ENCODE data around the gene HS6ST1. TPM values are rescaled to one million over a fixed set of nuclear protein-coding genes. Genes with fewer than 3 reads are reported as not detected.
"Not testable (repeated sequence)": the region's sequence is repeated elsewhere in the genome, so short reads cannot be mapped to it uniquely, and the experiment has no call there.

The HS6ST1 gene
- total RNA-seq, 1 donor from 2014 or later = 33.1 TPM

GRCh38 chr2:128270672-128271596 lies 47.7 kb downstream of the HS6ST1 start:
- no peaks in the 10 kb centered on the region for H3K27me3 Mint-ChIP-seq (ENCODE audit: low read depth)
- peaks cover 16% of the 10 kb centered on the region for H3K36me3 Mint-ChIP-seq (ENCODE audit: low read depth)
- H3K27ac Mint-ChIP-seq (ENCODE audit: unreplicated experiment) = no peak overlapping the region
- H3K4me3 Mint-ChIP-seq (ENCODE audit: unreplicated experiment) = no peak overlapping the region
- peak; percentile 81 for DNase-seq (ENCODE audit: low spot score)
- TF ChIP-seq CTCF (IDR thresholded peaks at IDR 0.05) = no peak
- H3K9me3 Mint-ChIP-seq (ENCODE audit: low read depth) = peaks cover 11% of the 10 kb centered on the region
- no peaks in the 10 kb centered on the region for H3K4me1 Mint-ChIP-seq (ENCODE audit: low read depth)

GRCh38 chr2:128269990-128270671 lies 48.5 kb downstream of the HS6ST1 start:
- H3K27ac Mint-ChIP-seq (ENCODE audit: unreplicated experiment) = no peak overlapping the region
- no peak overlapping the region for H3K4me3 Mint-ChIP-seq (ENCODE audit: unreplicated experiment)
- peaks cover 10% of the 10 kb centered on the region for H3K36me3 Mint-ChIP-seq (ENCODE audit: low read depth)
- no peaks in the 10 kb centered on the region for H3K4me1 Mint-ChIP-seq (ENCODE audit: low read depth)
- peak; percentile 77 for DNase-seq (ENCODE audit: low spot score)
- H3K9me3 Mint-ChIP-seq (ENCODE audit: low read depth) = peaks cover 10% of the 10 kb centered on the region
- H3K27me3 Mint-ChIP-seq (ENCODE audit: low read depth) = no peaks in the 10 kb centered on the region
- no peak for TF ChIP-seq CTCF (IDR thresholded peaks at IDR 0.05)

GRCh38 chr2:128269063-128269989 lies 49.3 kb downstream of the HS6ST1 start:
- H3K9me3 Mint-ChIP-seq (ENCODE audit: low read depth) = peaks cover 5% of the 10 kb centered on the region
- H3K27me3 Mint-ChIP-seq (ENCODE audit: low read depth) = no peaks in the 10 kb centered on the region
- no peak overlapping the region for H3K4me3 Mint-ChIP-seq (ENCODE audit: unreplicated experiment)
- peaks cover 5% of the 10 kb centered on the region for H3K36me3 Mint-ChIP-seq (ENCODE audit: low read depth)
- TF ChIP-seq CTCF (IDR thresholded peaks at IDR 0.05) = no peak
- DNase-seq (ENCODE audit: low spot score) = peak; percentile 90
- peak overlapping the region; percentile 32 for H3K27ac Mint-ChIP-seq (ENCODE audit: unreplicated experiment)
- H3K4me1 Mint-ChIP-seq (ENCODE audit: low read depth) = no peaks in the 10 kb centered on the region

GRCh38 chr2:128268611-128269010 lies 50.1 kb downstream of the HS6ST1 start:
- H3K36me3 Mint-ChIP-seq (ENCODE audit: low read depth); H3K9me3 Mint-ChIP-seq (ENCODE audit: low read depth); DNase-seq (ENCODE audit: low spot score); H3K4me3 Mint-ChIP-seq (ENCODE audit: unreplicated experiment); H3K4me1 Mint-ChIP-seq (ENCODE audit: low read depth); H3K27me3 Mint-ChIP-seq (ENCODE audit: low read depth): not testable (repeated sequence)
- H3K27ac Mint-ChIP-seq (ENCODE audit: unreplicated experiment) = peak overlapping the region; percentile 32

GRCh38 chr2:128268145-128268544 lies 50.5 kb downstream of the HS6ST1 start:
- not testable (repeated sequence) for DNase-seq (ENCODE audit: low spot score); H3K4me1 Mint-ChIP-seq (ENCODE audit: low read depth); H3K4me3 Mint-ChIP-seq (ENCODE audit: unreplicated experiment); H3K9me3 Mint-ChIP-seq (ENCODE audit: low read depth); H3K27ac Mint-ChIP-seq (ENCODE audit: unreplicated experiment); H3K36me3 Mint-ChIP-seq (ENCODE audit: low read depth); H3K27me3 Mint-ChIP-seq (ENCODE audit: low read depth)

GRCh38 chr2:128267649-128268048 lies 51.0 kb downstream of the HS6ST1 start:
- H3K27me3 Mint-ChIP-seq (ENCODE audit: low read depth); H3K4me3 Mint-ChIP-seq (ENCODE audit: unreplicated experiment); DNase-seq (ENCODE audit: low spot score); H3K27ac Mint-ChIP-seq (ENCODE audit: unreplicated experiment); H3K4me1 Mint-ChIP-seq (ENCODE audit: low read depth); H3K36me3 Mint-ChIP-seq (ENCODE audit: low read depth); H3K9me3 Mint-ChIP-seq (ENCODE audit: low read depth): not testable (repeated sequence)

GRCh38 chr2:128267197-128267596 lies 51.5 kb downstream of the HS6ST1 start:
- not testable (repeated sequence) for H3K27me3 Mint-ChIP-seq (ENCODE audit: low read depth); H3K9me3 Mint-ChIP-seq (ENCODE audit: low read depth); H3K36me3 Mint-ChIP-seq (ENCODE audit: low read depth); H3K4me3 Mint-ChIP-seq (ENCODE audit: unreplicated experiment); DNase-seq (ENCODE audit: low spot score); H3K4me1 Mint-ChIP-seq (ENCODE audit: low read depth); H3K27ac Mint-ChIP-seq (ENCODE audit: unreplicated experiment)

GRCh38 chr2:128266463-128266862 lies 52.2 kb downstream of the HS6ST1 start:
- H3K4me3 Mint-ChIP-seq (ENCODE audit: unreplicated experiment); H3K9me3 Mint-ChIP-seq (ENCODE audit: low read depth); H3K27ac Mint-ChIP-seq (ENCODE audit: unreplicated experiment); H3K4me1 Mint-ChIP-seq (ENCODE audit: low read depth); DNase-seq (ENCODE audit: low spot score); H3K27me3 Mint-ChIP-seq (ENCODE audit: low read depth); H3K36me3 Mint-ChIP-seq (ENCODE audit: low read depth): not testable (repeated sequence)

GRCh38 chr2:128265608-128265993 lies 53.1 kb downstream of the HS6ST1 start:
- not testable (repeated sequence) for H3K9me3 Mint-ChIP-seq (ENCODE audit: low read depth); DNase-seq (ENCODE audit: low spot score); H3K27ac Mint-ChIP-seq (ENCODE audit: unreplicated experiment); H3K27me3 Mint-ChIP-seq (ENCODE audit: low read depth); H3K36me3 Mint-ChIP-seq (ENCODE audit: low read depth); H3K4me3 Mint-ChIP-seq (ENCODE audit: unreplicated experiment)
- peaks cover 14% of the 10 kb centered on the region for H3K4me1 Mint-ChIP-seq (ENCODE audit: low read depth)
